Stimulated activated CD4-positive, alpha-beta T cell treated with anti-CD3 and anti-CD28 coated beads, Interleukin-2, amount 100 ng/mL, for 4 hours (primary cell): ENCODE data around the gene SPO11.
A peak's percentile ranks its signal among the peaks of the same experiment; 100 is the strongest.

ENCODE experiments used
- DNase-seq: peaks from one replicate; pipeline ENCODE4 v3.0.0-alpha.2; 2020; ENCODE audit warnings: low read depth

SPO11 gene

GRCh38 chr20:57391439-57392301 lies 62.1 kb downstream of the SPO11 start:
- no peak for DNase-seq

GRCh38 chr20:57392512-57393271 lies 63.1 kb downstream of the SPO11 start:
- peak; percentile 44 for DNase-seq
